ENCODE measurements around the gene ZNF184.

The ZNF184 gene

GRCh38 chr6:27479319-27480182 is 6.6 kb upstream of the ZNF184 start:
- peak; percentile 94 for DNase-seq (ENCODE audit: low spot score)

GRCh38 chr6:27478706-27479318 is 5.9 kb upstream of the ZNF184 start:
- DNase-seq (ENCODE audit: low spot score) = peak; percentile 95

- DNase-seq (ENCODE audit: low spot score) = peak; percentile 57
Measured at GRCh38 chr6:27478141-27478705, 5.3 kb upstream of the ZNF184 start.

GRCh38 chr6:27477318-27478013 is 4.6 kb upstream of the ZNF184 start:
- DNase-seq (ENCODE audit: low spot score) = peak; percentile 24

GRCh38 chr6:27476090-27476489 is 3.2 kb upstream of the ZNF184 start:
- DNase-seq (ENCODE audit: low spot score) = no peak

GRCh38 chr6:27474672-27475071 is 1.8 kb upstream of the ZNF184 start:
- no peak for DNase-seq (ENCODE audit: low spot score)

GRCh38 chr6:27474172-27474465 is 1.2 kb upstream of the ZNF184 start:
- no peak for DNase-seq (ENCODE audit: low spot score)

GRCh38 chr6:27472182-27472616 is 706 bp downstream of the ZNF184 start:
- peak; percentile 84 for DNase-seq (ENCODE audit: low spot score)

GRCh38 chr6:27471365-27472115 is 1.4 kb downstream of the ZNF184 start:
- peak; percentile 12 for DNase-seq (ENCODE audit: low spot score)

GRCh38 chr6:27470023-27470422 is 2.9 kb downstream of the ZNF184 start:
- no peak for DNase-seq (ENCODE audit: low spot score)

- no peak for DNase-seq (ENCODE audit: low spot score)
Measured at GRCh38 chr6:27468334-27468733, 4.6 kb downstream of the ZNF184 start.

GRCh38 chr6:27452496-27452897 is 20.4 kb downstream of the ZNF184 start:
- DNase-seq (ENCODE audit: low spot score) = peak; percentile 11

GRCh38 chr6:27451660-27452390 is 21.1 kb downstream of the ZNF184 start:
- DNase-seq (ENCODE audit: low spot score) = no peak

GRCh38 chr6:27448456-27448855 is 24.4 kb downstream of the ZNF184 start:
- DNase-seq (ENCODE audit: low spot score) = no peak

GRCh38 chr6:27442932-27443331 is 30.0 kb downstream of the ZNF184 start:
- DNase-seq (ENCODE audit: low spot score) = no peak

- no peak for DNase-seq (ENCODE audit: low spot score)
Measured at GRCh38 chr6:27441001-27441400, 31.9 kb downstream of the ZNF184 start.

- no peak for DNase-seq (ENCODE audit: low spot score)
Measured at GRCh38 chr6:27439371-27439770, 33.5 kb downstream of the ZNF184 start.

- DNase-seq (ENCODE audit: low spot score) = no peak
Measured at GRCh38 chr6:27433714-27434113, 39.2 kb downstream of the ZNF184 start.

GRCh38 chr6:27428966-27429365 is 43.9 kb downstream of the ZNF184 start:
- no peak for DNase-seq (ENCODE audit: low spot score)

GRCh38 chr6:27428502-27428901 is 44.4 kb downstream of the ZNF184 start:
- DNase-seq (ENCODE audit: low spot score) = no peak

- DNase-seq (ENCODE audit: low spot score) = no peak
Measured at GRCh38 chr6:27426045-27426620, 46.8 kb downstream of the ZNF184 start.
